Ecto neural progenitor cell (in vitro differentiated cells): ENCODE measurements around the gene CSTF2.
A peak's percentile ranks its signal among the peaks of the same experiment; 100 is the strongest.
"Not testable (repeated sequence)": the region's sequence is repeated elsewhere in the genome, so short reads cannot be mapped to it uniquely, and the experiment has no call there.

Source experiments
- DNase-seq: peaks from one replicate; pipeline ENCODE4 v3.0.0-alpha.2; 2018; ENCODE audit warnings: low spot score

CSTF2 gene, protein sequence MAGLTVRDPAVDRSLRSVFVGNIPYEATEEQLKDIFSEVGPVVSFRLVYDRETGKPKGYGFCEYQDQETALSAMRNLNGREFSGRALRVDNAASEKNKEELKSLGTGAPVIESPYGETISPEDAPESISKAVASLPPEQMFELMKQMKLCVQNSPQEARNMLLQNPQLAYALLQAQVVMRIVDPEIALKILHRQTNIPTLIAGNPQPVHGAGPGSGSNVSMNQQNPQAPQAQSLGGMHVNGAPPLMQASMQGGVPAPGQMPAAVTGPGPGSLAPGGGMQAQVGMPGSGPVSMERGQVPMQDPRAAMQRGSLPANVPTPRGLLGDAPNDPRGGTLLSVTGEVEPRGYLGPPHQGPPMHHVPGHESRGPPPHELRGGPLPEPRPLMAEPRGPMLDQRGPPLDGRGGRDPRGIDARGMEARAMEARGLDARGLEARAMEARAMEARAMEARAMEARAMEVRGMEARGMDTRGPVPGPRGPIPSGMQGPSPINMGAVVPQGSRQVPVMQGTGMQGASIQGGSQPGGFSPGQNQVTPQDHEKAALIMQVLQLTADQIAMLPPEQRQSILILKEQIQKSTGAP

GRCh38 chrX:100819837-100820666 is at the start of gene CSTF2:
TSS of gene CSTF2 (plus strand) at chrX:100820391. CDS start at chrX:100820417, 26 bp downstream.
- peak; percentile 84 for DNase-seq

- DNase-seq = not testable (repeated sequence)
These were observed 23.8 kb upstream of the CSTF2 start for GRCh38 chrX:100796371-100796770.

- DNase-seq = no peak
These were observed 22.8 kb upstream of the CSTF2 start for GRCh38 chrX:100797359-100797758.

GRCh38 chrX:100798484-100799214 is 21.5 kb upstream of the CSTF2 start:
- DNase-seq = no peak

- no peak for DNase-seq
These were observed 17.3 kb upstream of the CSTF2 start for GRCh38 chrX:100802843-100803242.

- DNase-seq = no peak
These were observed 15.4 kb upstream of the CSTF2 start for GRCh38 chrX:100804780-100805179.

GRCh38 chrX:100808265-100808664 is 11.9 kb upstream of the CSTF2 start:
- DNase-seq = not testable (repeated sequence)

GRCh38 chrX:100812216-100813158 is 7.7 kb upstream of the CSTF2 start:
- DNase-seq = peak; percentile 46

DNA sequence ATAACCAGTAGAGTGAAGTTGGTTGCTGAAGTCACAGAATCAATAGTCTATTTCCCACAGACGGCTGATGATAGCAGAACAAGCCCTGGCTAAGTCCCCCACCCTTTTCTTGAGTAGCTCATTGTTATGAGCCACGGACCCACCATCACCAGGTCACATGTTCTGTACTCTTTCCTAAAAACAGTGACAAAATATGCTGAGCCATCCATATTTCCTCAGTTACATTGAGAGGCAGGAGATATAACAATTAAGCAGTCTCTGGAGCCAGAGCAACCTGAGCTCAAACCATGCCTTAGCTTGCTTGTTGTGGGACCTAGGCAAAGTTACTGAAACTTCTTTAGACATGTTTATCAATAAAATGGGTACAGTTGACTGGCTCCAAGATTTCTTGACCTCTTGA is 2.9 kb upstream of the CSTF2 start:
- no peak for DNase-seq

DNA sequence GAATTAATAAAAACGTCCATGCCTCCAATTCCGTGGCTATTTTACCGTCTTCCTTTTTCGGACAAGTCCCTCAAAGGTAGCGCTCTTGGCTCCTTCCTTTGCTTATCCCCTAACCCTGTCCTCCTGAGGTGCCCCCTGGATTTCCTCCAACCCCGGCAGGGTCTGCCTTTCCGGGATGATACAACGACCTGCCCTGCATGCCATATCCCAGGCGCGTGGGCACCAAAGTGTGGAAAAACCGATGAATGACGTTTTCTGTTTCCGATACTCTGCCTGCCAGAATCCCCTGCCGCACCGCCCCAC is 706 bp upstream of the CSTF2 start:
- no peak for DNase-seq

DNA sequence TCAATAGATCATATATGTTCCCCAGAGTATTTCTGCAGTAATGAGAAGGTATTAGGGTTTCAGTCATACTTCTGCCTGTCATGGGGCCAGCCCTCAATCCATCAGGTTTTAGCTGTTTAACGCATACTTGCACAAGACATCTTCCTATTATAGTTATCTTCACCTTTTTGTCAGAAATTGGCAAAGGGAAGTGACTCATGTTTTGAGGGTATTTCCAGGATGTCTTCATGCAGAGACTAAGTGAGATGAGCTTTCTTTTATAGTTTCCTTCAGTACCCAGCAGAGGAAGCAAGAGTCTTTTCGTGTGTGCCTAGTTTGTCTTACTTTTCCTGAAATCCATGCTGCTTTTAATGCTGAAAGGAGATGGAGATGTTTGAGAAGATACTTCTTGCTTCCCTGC is 9.5 kb downstream of the CSTF2 start:
- no peak for DNase-seq

- no peak for DNase-seq
These were observed 10.0 kb downstream of the CSTF2 start for GRCh38 chrX:100830143-100830542.

DNA sequence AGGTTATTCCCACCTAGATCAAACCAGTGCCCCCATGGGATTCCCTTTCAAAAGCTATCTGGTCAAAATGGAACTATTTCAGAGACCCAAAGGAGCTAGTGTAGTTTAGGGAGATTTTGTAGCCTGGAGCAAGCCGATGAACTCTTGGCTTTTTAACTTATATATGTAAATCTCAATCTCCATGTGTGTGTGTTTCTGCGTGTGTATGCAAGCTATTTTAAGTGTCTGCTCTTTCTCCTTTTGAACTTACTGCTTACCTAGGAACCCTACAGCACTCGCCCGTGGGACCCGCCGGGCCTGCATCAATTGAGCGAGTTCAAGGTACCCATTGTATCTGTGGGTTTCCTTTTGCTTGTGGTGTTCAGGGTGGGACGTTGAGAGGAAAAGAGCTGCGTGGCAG is 10.4 kb downstream of the CSTF2 start:
- no peak for DNase-seq

- no peak for DNase-seq
These were observed 11.2 kb downstream of the CSTF2 start for GRCh38 chrX:100831219-100831946.

- no peak for DNase-seq
These were observed 30.1 kb downstream of the CSTF2 start for GRCh38 chrX:100850317-100850716.

GRCh38 chrX:100852810-100853209 is 32.6 kb downstream of the CSTF2 start:
- DNase-seq = no peak

GRCh38 chrX:100863326-100863864 is 43.2 kb downstream of the CSTF2 start:
- DNase-seq = no peak

DNA sequence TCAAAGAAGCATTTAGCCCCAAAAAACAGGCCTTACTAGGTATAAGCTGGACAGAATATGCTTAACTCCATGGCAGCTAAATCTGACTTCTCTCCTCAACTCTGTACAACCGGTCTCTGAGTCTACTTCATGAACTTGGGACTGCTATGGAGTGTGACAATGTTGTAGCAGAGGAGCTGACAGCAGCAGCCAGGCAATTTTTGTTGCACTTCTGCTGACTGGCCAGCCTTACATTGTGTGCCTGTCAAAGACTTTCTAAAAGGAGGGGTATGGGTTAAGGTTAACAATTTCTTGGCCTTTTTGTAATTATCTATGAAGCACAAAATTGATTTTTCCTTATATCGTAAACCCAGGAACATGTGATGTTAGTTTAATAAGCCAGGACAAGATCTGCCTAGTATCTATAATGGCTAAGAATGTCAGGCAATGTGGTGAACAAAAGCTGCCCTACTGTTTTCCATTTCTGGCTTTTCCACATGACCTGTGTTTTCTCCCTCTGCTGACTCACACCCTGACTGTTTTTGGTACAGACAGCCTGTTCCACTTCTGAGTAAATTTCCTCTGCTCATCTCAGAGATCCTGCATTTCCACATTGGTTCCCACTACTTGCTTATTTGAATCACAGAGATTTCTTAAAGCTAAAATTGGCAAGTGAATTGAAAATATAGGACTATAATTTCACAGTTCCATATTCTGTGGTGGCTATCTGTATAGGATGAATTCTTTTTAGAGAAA is 44.6 kb downstream of the CSTF2 start:
- DNase-seq = no peak

- DNase-seq = no peak
These were observed 48.1 kb downstream of the CSTF2 start for GRCh38 chrX:100868273-100868672.
